HG03457 (cell line): ENCODE measurements around the gene CACNA1B.
"Not testable (repeated sequence)": the region's sequence is repeated elsewhere in the genome, so short reads cannot be mapped to it uniquely, and the experiment has no call there.

Experiments
- ATAC-seq: cut with Tn5 transposase; IDR thresholded peaks from one replicate; pipeline ENCODE4 v1.9.1; 2021; ENCODE audit warnings: moderate number of reproducible peaks; ENCODE audit not compliant: unreplicated experiment

The CACNA1B gene

GRCh38 chr9:138126090-138126857 is 248.7 kb downstream of the CACNA1B start:
- ATAC-seq: peak; percentile 73

GRCh38 chr9:138126858-138127584 is 249.4 kb downstream of the CACNA1B start:
- ATAC-seq: not testable (repeated sequence)

- ATAC-seq: not testable (repeated sequence)
Measured at GRCh38 chr9:138128027-138128426, 250.4 kb downstream of the CACNA1B start.

- ATAC-seq: not testable (repeated sequence)
Measured at GRCh38 chr9:138129318-138129717, 251.7 kb downstream of the CACNA1B start.

GRCh38 chr9:138132946-138133705 is 255.5 kb downstream of the CACNA1B start:
- not testable (repeated sequence) for ATAC-seq

GRCh38 chr9:138134581-138134980 is 257.0 kb downstream of the CACNA1B start:
- ATAC-seq: not testable (repeated sequence)

GRCh38 chr9:138139096-138139495 is 261.5 kb downstream of the CACNA1B start:
- not testable (repeated sequence) for ATAC-seq

- not testable (repeated sequence) for ATAC-seq
Measured at GRCh38 chr9:138140980-138141379, 263.4 kb downstream of the CACNA1B start.

- not testable (repeated sequence) for ATAC-seq
Measured at GRCh38 chr9:138142528-138143244, 265.1 kb downstream of the CACNA1B start.

- ATAC-seq: not testable (repeated sequence)
Measured at GRCh38 chr9:138143491-138143890, 265.9 kb downstream of the CACNA1B start.

- ATAC-seq: not testable (repeated sequence)
Measured at GRCh38 chr9:138147556-138147955, 270.0 kb downstream of the CACNA1B start.

- ATAC-seq: not testable (repeated sequence)
Measured at GRCh38 chr9:138149672-138150656, 272.4 kb downstream of the CACNA1B start.

GRCh38 chr9:138155788-138156187 is 278.2 kb downstream of the CACNA1B start:
- ATAC-seq: not testable (repeated sequence)

- not testable (repeated sequence) for ATAC-seq
Measured at GRCh38 chr9:138166793-138167192, 289.2 kb downstream of the CACNA1B start.
